Measurements from ENCODE around the gene HSPBP1.
A peak's percentile ranks its signal among the peaks of the same experiment; 100 is the strongest.

Gene HSPBP1

DNA sequence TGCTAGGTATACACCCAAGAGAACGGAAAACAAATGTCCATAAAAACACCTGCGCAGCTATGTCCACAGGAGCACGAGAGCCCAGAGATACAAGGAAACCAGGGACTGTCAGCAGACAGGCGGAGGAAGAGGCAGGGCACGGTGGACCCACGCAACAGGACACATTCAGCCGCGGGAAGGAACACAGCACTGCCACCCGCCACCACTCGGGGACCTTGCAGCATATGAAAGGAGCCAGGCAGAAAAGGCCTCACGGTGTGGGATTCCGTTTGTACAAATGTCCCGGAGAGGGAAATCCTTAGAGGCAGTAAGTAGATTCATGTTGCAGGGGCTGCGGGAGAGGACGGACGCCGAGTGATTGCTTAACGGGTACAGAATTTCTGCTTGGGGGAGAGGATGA is 7.8 kb downstream of the HSPBP1 start:
- H3K36me3 Mint-ChIP-seq (ENCODE audit: low read depth): peaks cover 13% of the 10 kb centered on the region
- H3K9me3 Mint-ChIP-seq: no peaks in the 10 kb centered on the region
- no peaks in the 10 kb centered on the region for H3K27me3 Mint-ChIP-seq (ENCODE audit: low read depth)
- H3K4me1 Mint-ChIP-seq (ENCODE audit: low read depth): peaks cover 1% of the 10 kb centered on the region
- H3K27ac Mint-ChIP-seq: no peak overlapping the region
- no peak overlapping the region for H3K4me3 Mint-ChIP-seq

DNA sequence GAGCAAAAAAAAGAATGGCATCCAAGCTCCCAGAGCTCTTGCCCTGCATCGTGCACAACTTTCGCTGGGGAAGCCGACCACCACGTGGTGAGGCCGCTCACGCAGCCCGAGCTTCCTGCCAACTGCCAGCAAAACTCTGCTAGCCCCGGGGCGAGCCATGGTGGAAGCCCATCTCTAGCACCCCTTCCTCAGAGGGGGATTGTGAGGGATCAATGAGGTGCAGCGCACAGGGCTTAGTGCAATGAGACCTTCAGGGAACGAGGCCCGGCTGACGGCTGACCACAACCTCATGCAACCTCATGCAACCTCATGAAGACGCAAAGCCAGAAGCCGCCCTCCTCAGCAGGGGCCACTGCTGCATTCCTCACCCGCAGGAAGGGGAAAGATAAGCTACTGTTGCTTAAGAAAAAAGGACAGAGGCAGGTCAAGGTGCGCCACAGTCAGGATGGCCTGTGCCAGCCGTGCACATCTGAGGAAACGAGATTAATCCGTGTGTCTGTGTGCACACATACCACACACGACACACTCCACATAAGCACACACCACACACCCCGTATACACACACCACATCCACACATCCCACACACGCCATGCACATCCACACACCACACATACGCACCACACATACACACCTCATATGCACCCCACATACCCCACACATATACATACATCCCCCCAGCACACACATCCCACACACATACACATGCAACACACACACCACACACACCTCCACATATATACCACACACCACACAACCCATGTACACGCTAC is 9.6 kb downstream of the HSPBP1 start:
- H3K4me3 Mint-ChIP-seq: no peak overlapping the region
- H3K27me3 Mint-ChIP-seq (ENCODE audit: low read depth): no peaks in the 10 kb centered on the region
- peaks cover 8% of the 10 kb centered on the region for H3K9me3 Mint-ChIP-seq
- peaks cover 17% of the 10 kb centered on the region for H3K36me3 Mint-ChIP-seq (ENCODE audit: low read depth)
- H3K4me1 Mint-ChIP-seq (ENCODE audit: low read depth): no peaks in the 10 kb centered on the region
- H3K27ac Mint-ChIP-seq: no peak overlapping the region

GRCh38 chr19:55269299-55269698 is 10.6 kb downstream of the HSPBP1 start:
- H3K9me3 Mint-ChIP-seq: peaks cover 8% of the 10 kb centered on the region
- no peak overlapping the region for H3K27ac Mint-ChIP-seq
- H3K4me1 Mint-ChIP-seq (ENCODE audit: low read depth): no peaks in the 10 kb centered on the region
- H3K36me3 Mint-ChIP-seq (ENCODE audit: low read depth): peaks cover 17% of the 10 kb centered on the region
- H3K4me3 Mint-ChIP-seq: no peak overlapping the region
- H3K27me3 Mint-ChIP-seq (ENCODE audit: low read depth): no peaks in the 10 kb centered on the region

DNA sequence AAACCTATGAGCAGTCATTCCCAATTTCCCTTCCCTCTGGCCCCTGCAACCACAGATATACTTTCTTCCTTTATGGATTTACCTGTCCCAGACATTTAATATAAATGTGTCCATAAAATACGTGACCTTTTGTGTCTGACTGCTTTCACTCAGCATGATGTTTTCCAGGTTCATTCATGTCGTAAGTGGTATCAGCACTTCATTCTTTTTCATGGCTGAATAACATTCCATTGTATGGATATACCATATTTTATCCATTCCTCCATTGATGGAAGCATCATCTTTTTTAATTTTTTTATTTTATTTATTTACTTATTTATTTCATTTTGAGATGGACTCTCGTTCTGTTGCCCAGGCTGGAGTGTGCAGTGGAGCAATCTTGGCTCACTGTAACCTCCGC is 13.1 kb downstream of the HSPBP1 start:
- no peak overlapping the region for H3K4me3 Mint-ChIP-seq
- H3K36me3 Mint-ChIP-seq (ENCODE audit: low read depth): peaks cover 12% of the 10 kb centered on the region
- no peak overlapping the region for H3K27ac Mint-ChIP-seq
- no peaks in the 10 kb centered on the region for H3K4me1 Mint-ChIP-seq (ENCODE audit: low read depth)
- H3K9me3 Mint-ChIP-seq: peaks cover 8% of the 10 kb centered on the region
- H3K27me3 Mint-ChIP-seq (ENCODE audit: low read depth): no peaks in the 10 kb centered on the region

DNA sequence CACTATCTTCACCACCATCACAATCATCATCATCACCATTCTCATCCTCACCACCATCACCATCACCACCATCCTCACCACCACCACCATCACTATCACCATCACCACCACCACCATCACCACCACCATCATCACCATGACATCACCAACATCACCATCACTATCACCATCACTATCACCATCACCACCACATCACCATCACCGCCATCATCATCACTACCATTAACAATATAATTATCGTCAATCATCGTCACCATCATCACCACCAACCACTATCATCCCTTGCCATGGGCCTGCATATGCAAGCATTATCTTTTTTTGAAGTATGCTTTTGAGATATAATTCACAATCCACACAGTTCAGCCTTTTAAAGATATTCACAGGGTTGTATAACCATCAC is 13.5 kb downstream of the HSPBP1 start:
- Mint-ChIP-seq H3K27me3 (ENCODE audit: low read depth) (no peaks in the 10 kb centered on the region), H3K9me3 (peaks cover 8% of the 10 kb centered on the region), H3K27ac (peak overlapping the region; percentile 5), H3K4me3 (no peak overlapping the region), H3K4me1 (ENCODE audit: low read depth) (no peaks in the 10 kb centered on the region), H3K36me3 (ENCODE audit: low read depth) (peaks cover 12% of the 10 kb centered on the region)

DNA sequence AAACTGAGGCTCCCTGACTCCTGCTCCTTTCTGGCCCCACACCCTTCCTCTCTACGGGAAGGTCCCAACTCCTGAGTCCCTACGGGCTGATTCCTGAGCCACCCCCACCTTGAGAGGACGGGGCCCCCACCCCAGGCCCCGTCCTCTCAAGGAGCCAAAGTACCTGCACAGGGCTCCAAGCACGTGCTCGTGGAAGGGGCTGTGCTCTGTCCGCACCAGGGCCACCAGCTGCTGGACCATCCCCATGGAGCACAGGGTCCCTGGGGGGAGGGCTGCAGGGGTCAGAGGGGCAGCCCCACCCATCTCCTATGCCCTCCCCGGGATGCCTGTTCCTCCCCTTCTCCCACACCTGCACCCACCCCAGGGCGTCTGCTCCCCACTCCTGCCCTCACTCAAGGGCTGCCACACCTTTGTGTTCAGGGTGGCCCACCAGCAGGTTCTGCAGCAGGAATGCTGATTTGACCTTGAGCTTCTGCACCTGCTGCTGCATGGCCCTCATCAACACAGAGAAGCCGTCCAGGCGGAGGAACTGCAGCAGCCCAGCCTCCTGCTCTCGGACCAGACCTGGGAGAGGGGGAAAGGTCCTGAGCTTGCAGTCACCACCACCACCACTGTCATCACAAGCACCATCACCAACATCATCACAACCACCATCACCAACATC is 14.1 kb downstream of the HSPBP1 start:
- H3K4me1 Mint-ChIP-seq (ENCODE audit: low read depth): no peaks in the 10 kb centered on the region
- no peak overlapping the region for H3K4me3 Mint-ChIP-seq
- H3K9me3 Mint-ChIP-seq: peaks cover 8% of the 10 kb centered on the region
- H3K36me3 Mint-ChIP-seq (ENCODE audit: low read depth): peaks cover 12% of the 10 kb centered on the region
- no peaks in the 10 kb centered on the region for H3K27me3 Mint-ChIP-seq (ENCODE audit: low read depth)
- H3K27ac Mint-ChIP-seq: no peak overlapping the region

GRCh38 chr19:55265173-55265572 is 14.7 kb downstream of the HSPBP1 start:
- H3K4me1 Mint-ChIP-seq (ENCODE audit: low read depth): peaks cover 3% of the 10 kb centered on the region
- H3K36me3 Mint-ChIP-seq (ENCODE audit: low read depth): peaks cover 12% of the 10 kb centered on the region
- no peak overlapping the region for H3K4me3 Mint-ChIP-seq
- H3K27ac Mint-ChIP-seq: no peak overlapping the region
- no peaks in the 10 kb centered on the region for H3K27me3 Mint-ChIP-seq (ENCODE audit: low read depth)
- peaks cover 8% of the 10 kb centered on the region for H3K9me3 Mint-ChIP-seq

DNA sequence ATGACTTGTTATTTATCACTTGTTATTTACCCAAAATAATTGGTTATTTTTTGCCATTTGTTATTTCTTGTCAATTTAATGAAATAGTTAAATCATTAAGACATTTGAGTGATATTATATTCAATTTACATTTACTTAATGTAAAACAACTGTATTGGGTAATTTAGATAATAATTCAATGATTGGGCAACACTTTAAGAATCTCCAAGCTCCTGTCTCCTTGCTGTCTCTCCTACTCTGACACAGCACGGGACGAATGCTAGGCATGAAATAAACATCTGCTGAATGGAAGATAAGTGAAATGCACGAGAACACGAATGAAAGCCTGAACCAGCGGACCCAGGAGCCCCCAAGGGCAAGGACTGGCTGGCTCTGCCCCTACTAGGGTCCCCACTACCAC is 15.4 kb downstream of the HSPBP1 start:
- Mint-ChIP-seq H3K9me3 (peaks cover 8% of the 10 kb centered on the region), H3K4me1 (ENCODE audit: low read depth) (peaks cover 4% of the 10 kb centered on the region), H3K4me3 (no peak overlapping the region), H3K27ac (no peak overlapping the region), H3K36me3 (ENCODE audit: low read depth) (peaks cover 12% of the 10 kb centered on the region), H3K27me3 (ENCODE audit: low read depth) (no peaks in the 10 kb centered on the region)

DNA sequence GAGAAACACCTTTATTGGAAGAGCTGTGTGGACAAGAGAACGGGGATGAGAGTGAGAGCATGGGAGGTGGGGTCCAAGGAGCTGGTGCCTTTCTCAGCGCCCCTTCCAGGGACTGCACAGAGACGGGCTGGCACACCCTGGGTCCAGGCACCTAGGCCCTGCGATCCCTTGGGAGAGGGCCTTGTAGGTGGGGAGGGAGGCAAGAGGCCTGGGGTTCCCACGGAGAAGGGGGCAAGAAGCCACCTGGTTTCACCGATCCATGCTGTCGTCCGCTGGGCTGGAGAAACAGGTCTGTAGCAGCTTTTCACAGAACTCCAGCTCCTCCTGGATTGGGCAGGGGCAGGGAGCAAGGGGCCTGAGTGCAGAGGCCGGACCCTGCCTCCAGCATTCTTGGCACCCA is 17.6 kb downstream of the HSPBP1 start:
- Mint-ChIP-seq H3K9me3 (peaks cover 8% of the 10 kb centered on the region), H3K27me3 (ENCODE audit: low read depth) (no peaks in the 10 kb centered on the region), H3K4me3 (no peak overlapping the region), H3K27ac (no peak overlapping the region), H3K36me3 (ENCODE audit: low read depth) (peaks cover 15% of the 10 kb centered on the region), H3K4me1 (ENCODE audit: low read depth) (peaks cover 10% of the 10 kb centered on the region)

GRCh38 chr19:55261671-55262126 is 18.2 kb downstream of the HSPBP1 start:
- Mint-ChIP-seq H3K4me3 (no peak overlapping the region), H3K27ac (no peak overlapping the region), H3K9me3 (peaks cover 6% of the 10 kb centered on the region), H3K36me3 (ENCODE audit: low read depth) (peaks cover 20% of the 10 kb centered on the region), H3K27me3 (ENCODE audit: low read depth) (no peaks in the 10 kb centered on the region), H3K4me1 (ENCODE audit: low read depth) (peaks cover 17% of the 10 kb centered on the region)

GRCh38 chr19:55259540-55260210 is 20.2 kb downstream of the HSPBP1 start:
- no peaks in the 10 kb centered on the region for H3K27me3 Mint-ChIP-seq (ENCODE audit: low read depth)
- peak overlapping the region; percentile 90 for H3K4me3 Mint-ChIP-seq
- H3K4me1 Mint-ChIP-seq (ENCODE audit: low read depth): peaks cover 33% of the 10 kb centered on the region
- peak overlapping the region; percentile 93 for H3K27ac Mint-ChIP-seq
- no peaks in the 10 kb centered on the region for H3K9me3 Mint-ChIP-seq
- H3K36me3 Mint-ChIP-seq (ENCODE audit: low read depth): peaks cover 27% of the 10 kb centered on the region

DNA sequence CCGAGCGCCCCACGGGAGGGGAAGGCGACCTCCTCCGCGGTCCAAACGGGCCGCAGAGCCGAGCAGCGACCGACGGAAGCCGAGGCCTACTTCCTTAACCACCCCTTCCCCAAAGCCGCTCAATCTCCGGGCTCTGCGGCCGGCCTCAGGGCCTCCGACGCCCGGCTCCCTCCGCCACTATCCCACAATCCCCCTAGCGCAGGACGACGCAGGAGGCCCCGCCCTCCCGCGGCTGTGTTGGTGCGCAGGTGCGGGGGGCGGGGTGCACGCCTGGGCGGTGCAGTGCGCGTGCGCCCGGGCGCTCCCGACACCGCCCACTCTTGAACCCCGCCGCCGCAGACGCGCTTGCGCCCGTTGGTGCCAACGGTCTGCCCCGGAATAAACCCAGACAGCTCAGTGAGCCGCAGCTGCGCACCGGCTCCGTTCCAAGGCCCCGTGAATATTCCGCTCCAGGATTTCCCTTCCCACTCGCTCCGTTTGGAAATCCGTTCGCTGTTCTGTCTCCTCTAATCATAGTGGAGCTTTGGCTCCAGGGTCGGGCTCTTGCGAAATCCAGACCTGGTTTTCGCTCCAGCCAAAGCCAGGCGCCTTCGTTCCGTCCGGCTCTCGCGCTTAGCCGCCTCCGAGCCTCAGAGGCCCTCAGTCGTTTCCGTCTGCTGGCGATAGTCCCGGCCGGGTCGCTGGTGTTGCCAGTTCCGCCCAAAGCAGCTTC is 20.9 kb downstream of the HSPBP1 start, which contains the start of gene PPP6R1:
Gene PPP6R1, minus strand, starts transcription at position 190 of the 712 bp plus-strand sequence. CDS start 11,914 bp downstream, outside the sequence.
- peak within 1 kb of the TSS; percentile 98 for H3K27ac Mint-ChIP-seq
- H3K4me3 Mint-ChIP-seq: peak within 1 kb of the TSS; percentile 100
- no peaks in the 10 kb centered on the region for H3K27me3 Mint-ChIP-seq (ENCODE audit: low read depth)
- H3K4me1 Mint-ChIP-seq (ENCODE audit: low read depth): peaks cover 34% of the 10 kb centered on the region
- no peaks in the 10 kb centered on the region for H3K9me3 Mint-ChIP-seq
- peaks cover 32% of the 10 kb centered on the region for H3K36me3 Mint-ChIP-seq (ENCODE audit: low read depth)

GRCh38 chr19:55258476-55258827 is 21.5 kb downstream of the HSPBP1 start:
- Mint-ChIP-seq H3K36me3 (ENCODE audit: low read depth) (peaks cover 37% of the 10 kb centered on the region), H3K27me3 (ENCODE audit: low read depth) (no peaks in the 10 kb centered on the region), H3K4me1 (ENCODE audit: low read depth) (peaks cover 39% of the 10 kb centered on the region)

More at GRCh38 chr19:55258476-55258827, 21.5 kb downstream of the HSPBP1 start:
- peak overlapping the region; percentile 93 for H3K27ac Mint-ChIP-seq
- no peaks in the 10 kb centered on the region for H3K9me3 Mint-ChIP-seq
- peak overlapping the region; percentile 90 for H3K4me3 Mint-ChIP-seq

Data from T-helper 1 cell treated with Interleukin-12 subunit alpha and Interleukin-12 subunit beta and Interleukin-4 antibody, amounts not matched to agents 30 μg/mL and 1 μg/mL, for 36 hours (primary cell).